GM23248 (cell line): ENCODE data around the gene ACAP3. TPM values are rescaled to one million over a fixed set of nuclear protein-coding genes. Genes with fewer than 3 reads are reported as not detected.

ENCODE experiments used
- DNase-seq: peaks from one replicate; pipeline ENCODE4 v3.0.0-alpha.2; 2015
- H2AFZ ChIP-seq: fragments of 200-600 bp; sonication (generic); 2 replicates; pipeline ENCODE4 v1.6.1; 2016; ENCODE audit warnings: antibody characterized with exemption
- H3F3A ChIP-seq: fragments of 200-600 bp; sonication (generic); 2 replicates; pipeline ENCODE4 v1.6.1; 2016; ENCODE audit warnings: mild to moderate bottlenecking, antibody characterized with exemption, mixed run types; ENCODE audit not compliant: insufficient read depth
- H3K27ac ChIP-seq: fragments of 200-600 bp; sonication (generic); 2 replicates; pipeline ENCODE4 v1.5.1; 2016; ENCODE audit warnings: mild to moderate bottlenecking
- H3K27me3 ChIP-seq: fragments of 200-600 bp; sonication (generic); replicated peaks from 2 replicates; pipeline ENCODE4 v1.6.1; 2016; ENCODE audit warnings: mild to moderate bottlenecking; ENCODE audit not compliant: insufficient read depth
- H3K36me3 ChIP-seq: fragments of 200-600 bp; sonication (generic); 2 replicates; pipeline ENCODE4 v1.6.1; 2016; ENCODE audit warnings: low read depth, mild to moderate bottlenecking
- H3K4me1 ChIP-seq: fragments of 200-600 bp; sonication (generic); 2 replicates; pipeline ENCODE4 v1.6.1; 2016; ENCODE audit warnings: mild to moderate bottlenecking; ENCODE audit not compliant: insufficient read depth
- H3K4me2 ChIP-seq: fragments of 200-600 bp; sonication (generic); one replicate; pipeline ENCODE4 v1.6.1; 2016; ENCODE audit warnings: mild to moderate bottlenecking; ENCODE audit not compliant: unreplicated experiment
- H3K4me3 ChIP-seq: fragments of 200-600 bp; sonication (generic); 2 replicates; pipeline ENCODE4 v1.5.1; 2016; ENCODE audit warnings: mild to moderate bottlenecking
- H3K79me2 ChIP-seq: fragments of 200-600 bp; sonication (generic); 2 replicates; pipeline ENCODE4 v1.6.1; 2016; ENCODE audit warnings: mild to moderate bottlenecking; ENCODE audit not compliant: insufficient read depth
- H3K9ac ChIP-seq: fragments of 200-600 bp; sonication (generic); 2 replicates; pipeline ENCODE4 v1.6.1; 2016; ENCODE audit warnings: mild to moderate bottlenecking
- H3K9me2 ChIP-seq: fragments of 200-600 bp; sonication (generic); 2 replicates; pipeline ENCODE4 v1.6.1; 2016; ENCODE audit warnings: mixed run types, mild to moderate bottlenecking, moderate library complexity; ENCODE audit not compliant: insufficient read depth
- H3K9me3 ChIP-seq: fragments of 200-600 bp; sonication (generic); one replicate; pipeline ENCODE4 v1.6.1; 2017; ENCODE audit warnings: low read depth
- H4K20me1 ChIP-seq: fragments of 200-600 bp; sonication (generic); 2 replicates; pipeline ENCODE4 v1.6.0; 2016; ENCODE audit not compliant: insufficient read depth
- EZH2 ChIP-seq: fragments of 200-600 bp; sonication (generic); IDR thresholded peaks from 2 replicates; pipeline ENCODE4 v1.6.1; 2018; ENCODE audit warnings: antibody characterized with exemption, mild to moderate bottlenecking; ENCODE audit not compliant: insufficient read depth, poor library complexity, severe bottlenecking
- EZH2phosphoT487 ChIP-seq: fragments of 200-600 bp; sonication (generic); IDR thresholded peaks from 2 replicates; pipeline ENCODE4 v1.6.1; 2018; ENCODE audit warnings: antibody characterized with exemption, moderate library complexity, mild to moderate bottlenecking, low read depth; ENCODE audit not compliant: insufficient read depth
- WGBS, 2 experiments: methylation state at CpG; one replicate each; pipeline ENCODE4 v1.1.6; 2015 to 2017; ENCODE audit warnings: low lambda C conversion rate in 2 of 2, low coverage in 1 of 2; ENCODE audit errors: missing lambda C conversion rate in 2 of 2; 5-methylcytosine and 5-hydroxymethylcytosine counted together
- in situ Hi-C: fragments of 300-500 bp; cut with MboI; formaldehyde crosslinking; loops from 2 replicates; pipeline ENCODE4 v1.15.0; 2020
- polyA plus RNA-seq: library from polyadenylated mRNA; unstranded; fragments of >200 nt; fragmentation: Nextera tagmentation; extraction: Ambion mirVana; gene quantifications from 2 replicates; pipeline ENCODE4 v1.2.1, GENCODE V29; 2016
- total RNA-seq: library from RNA; depleted of rRNA; stranded (reverse); fragments of >200 nt; shearing (Covaris generic); gene quantifications from 2 replicates; pipeline ENCODE4 v1.2.3, GENCODE V29; 2014

Gene ACAP3
- total and polyA plus RNA-seq, 2 experiments from 2014 or later: 11.8 to 68.0 TPM

DNA sequence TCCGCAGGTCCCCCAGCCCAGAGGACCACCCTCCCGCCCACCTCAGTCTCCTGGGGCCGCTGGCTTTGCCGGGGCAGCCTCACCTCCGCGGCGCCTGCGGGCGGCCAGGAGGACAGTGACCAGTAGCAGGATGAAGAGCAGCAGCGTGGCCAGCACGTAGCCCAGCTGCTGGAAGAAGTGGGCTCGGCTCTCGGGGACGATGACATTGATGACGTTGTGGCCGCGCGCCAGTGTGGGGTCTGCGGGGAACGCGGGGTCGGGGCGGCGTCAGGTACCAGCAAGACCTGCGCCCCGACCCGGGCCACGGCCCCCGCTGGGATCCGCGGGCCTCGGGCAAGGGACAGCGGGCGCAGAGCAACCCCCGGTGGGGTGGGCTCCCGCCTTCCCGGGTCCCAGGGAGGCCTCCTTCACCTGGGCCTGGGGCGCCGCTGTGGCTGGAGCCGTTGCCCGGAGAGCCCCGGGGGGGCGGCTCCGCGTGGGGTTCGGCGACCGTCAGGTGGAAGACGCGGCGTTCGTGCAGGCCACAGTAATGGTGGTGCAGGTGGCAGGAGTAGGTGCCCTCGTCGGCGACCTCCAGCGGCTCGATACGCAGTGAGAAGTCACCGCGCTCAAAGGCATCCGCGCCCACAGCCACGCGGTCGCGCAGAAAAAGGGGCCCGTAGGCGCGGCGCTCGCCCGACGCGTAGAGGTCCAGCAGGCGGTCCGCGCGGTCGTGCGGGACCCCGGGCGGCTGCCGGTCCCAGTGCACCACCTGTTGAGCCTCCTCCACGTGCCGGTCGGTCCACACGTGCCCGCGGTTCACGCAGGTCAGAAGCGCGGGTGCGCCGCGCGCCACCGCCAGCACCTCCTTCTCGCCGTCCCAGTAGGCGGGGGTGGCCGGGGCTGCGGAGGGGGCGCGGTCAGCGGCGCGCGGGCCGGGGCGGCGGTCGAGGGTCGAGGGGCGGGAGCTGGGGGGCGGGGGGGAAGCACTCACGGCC lies 46.8 kb upstream of the ACAP3 start:
- H3K27me3 ChIP-seq: no peaks in the 10 kb centered on the region
- H3K36me3 ChIP-seq: peaks cover 6% of the 10 kb centered on the region; the same call in 1 of the 2 replicates
- H2AFZ ChIP-seq: no peak overlapping the region
- H3K9me3 ChIP-seq: no peaks in the 10 kb centered on the region
- no peak for DNase-seq
- 80 to 82% methylated on average over 77 to 110 of the region's 116 CpGs for WGBS, 2 experiments
- no peaks in the 10 kb centered on the region; the same call in 1 of the 2 replicates for H4K20me1 ChIP-seq
- H3K27ac ChIP-seq: 0 out of 2 replicates have a peak overlapping the region, but pooled peaks have one; percentile 15
- peak overlapping the region; percentile 94; the same call in 1 of the 2 replicates for H3K4me3 ChIP-seq
- no peak for TF ChIP-seq EZH2phosphoT487
- no peak for TF ChIP-seq EZH2
- peaks cover 24% of the 10 kb centered on the region for H3K4me1 ChIP-seq
- peaks cover 69% of the 10 kb centered on the region for H3K79me2 ChIP-seq
- peak overlapping the region; percentile 96 for H3K9ac ChIP-seq
- H3K9me2 ChIP-seq: no peaks in the 10 kb centered on the region
- no peak overlapping the region for H3K4me2 ChIP-seq
- H3F3A ChIP-seq: peaks cover 36% of the 10 kb centered on the region
- in situ Hi-C loops: no loop called here

DNA sequence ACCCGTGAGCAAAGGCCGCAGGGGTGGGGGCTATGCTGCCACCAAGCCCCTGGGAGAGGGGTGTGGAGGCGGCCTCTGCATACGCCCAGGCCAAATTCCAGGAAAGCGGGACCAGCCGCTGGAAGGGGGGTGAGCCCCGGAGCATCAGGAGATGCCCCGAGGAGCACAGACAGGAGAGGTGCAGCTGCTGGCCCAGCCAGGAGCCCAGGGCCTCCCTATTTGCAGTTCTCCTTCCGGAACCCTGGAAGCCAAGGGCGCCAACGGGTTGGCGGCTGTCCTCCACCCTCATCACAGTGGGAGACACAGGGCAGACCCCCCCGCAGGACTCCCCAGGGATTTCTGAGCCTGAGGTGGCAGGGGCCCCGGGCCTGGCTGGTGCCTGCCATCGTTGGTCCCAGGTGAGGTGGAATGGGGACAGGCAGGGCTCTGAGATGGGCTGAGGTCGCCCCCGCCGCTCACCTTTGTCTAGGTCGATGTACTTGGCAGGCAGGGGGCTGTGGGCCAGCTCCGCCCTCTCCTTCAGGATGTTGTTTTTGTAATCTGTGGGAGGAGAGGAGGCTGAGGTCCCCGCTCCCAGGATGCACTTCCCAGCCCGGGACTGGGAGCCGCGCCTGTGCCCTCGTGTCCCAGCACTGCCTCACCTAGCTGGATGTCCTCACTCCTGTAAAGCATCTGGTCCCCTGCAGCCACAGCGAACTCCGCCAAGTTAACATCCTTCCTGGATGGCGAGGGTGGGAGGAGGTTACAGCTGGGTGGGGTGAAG lies 45.8 kb upstream of the ACAP3 start:
- Histone ChIP-seq H3K79me2 (peaks cover 72% of the 10 kb centered on the region), H3K9me2 (no peaks in the 10 kb centered on the region), H3K4me2 (peak overlapping the region; percentile 21), H2AFZ (no peak overlapping the region), H3K27ac (0 out of 2 replicates have a peak overlapping the region, but pooled peaks have one; percentile 15), H4K20me1 (no peaks in the 10 kb centered on the region; the same call in 1 of the 2 replicates), H3K9me3 (no peaks in the 10 kb centered on the region), H3K27me3 (no peaks in the 10 kb centered on the region), H3K36me3 (peaks cover 6% of the 10 kb centered on the region; the same call in 1 of the 2 replicates), H3K9ac (peak overlapping the region; percentile 24; the same call in 1 of the 2 replicates), H3K4me3 (no peak overlapping the region), H3F3A (peaks cover 28% of the 10 kb centered on the region), H3K4me1 (peaks cover 14% of the 10 kb centered on the region; the same call in 1 of the 2 replicates)
- in situ Hi-C loops: no loop called here
- WGBS, 2 experiments: 83 to 85% methylated on average over 21 to 28 of the region's 28 CpGs
- TF ChIP-seq EZH2phosphoT487 (no peak), EZH2 (no peak)
- no peak for DNase-seq

DNA sequence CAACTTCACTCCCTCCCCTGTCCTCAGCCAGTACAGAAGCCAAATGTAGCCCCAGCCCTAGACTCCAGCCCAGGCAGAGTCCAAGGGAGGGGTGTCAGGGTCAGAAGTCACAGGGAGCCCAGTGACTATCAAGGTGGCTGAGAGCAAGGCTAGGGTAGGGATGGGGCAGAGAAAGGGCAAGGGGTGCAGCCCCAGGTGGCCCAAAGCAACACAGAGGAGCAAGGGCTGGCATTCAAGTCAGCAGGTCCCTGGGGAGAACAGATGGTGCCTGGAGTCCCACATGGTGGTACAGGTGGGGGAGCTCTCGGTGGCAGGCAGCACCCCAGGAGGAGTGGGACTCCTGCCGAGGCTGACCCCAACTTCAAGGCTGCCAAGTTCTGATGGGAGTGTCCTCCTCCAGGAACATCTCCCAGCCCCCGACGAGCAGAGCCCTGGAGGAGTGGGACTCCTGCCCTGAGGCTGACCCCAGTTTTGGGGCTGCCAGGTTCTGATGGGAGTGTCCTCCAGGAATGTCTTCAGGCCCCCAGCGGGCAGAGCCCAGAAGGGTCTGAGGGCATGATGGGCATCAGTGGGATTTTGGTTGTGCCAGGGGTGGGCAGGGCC lies 45.2 kb upstream of the ACAP3 start:
- Histone ChIP-seq H3K9me2 (no peaks in the 10 kb centered on the region), H3K27ac (peak overlapping the region; percentile 59), H3F3A (peaks cover 28% of the 10 kb centered on the region), H3K4me2 (peak overlapping the region; percentile 29), H3K27me3 (no peaks in the 10 kb centered on the region), H3K4me1 (peaks cover 13% of the 10 kb centered on the region; the same call in 1 of the 2 replicates), H3K79me2 (peaks cover 75% of the 10 kb centered on the region), H3K9me3 (no peaks in the 10 kb centered on the region), H4K20me1 (no peaks in the 10 kb centered on the region; the same call in 1 of the 2 replicates), H3K36me3 (peaks cover 6% of the 10 kb centered on the region; the same call in 1 of the 2 replicates), H2AFZ (no peak overlapping the region), H3K9ac (0 out of 2 replicates have a peak overlapping the region, but pooled peaks have one; percentile 24), H3K4me3 (no peak overlapping the region)
- no peak for TF ChIP-seq EZH2phosphoT487
- no peak for TF ChIP-seq EZH2
- WGBS, 2 experiments: 33 to 44% methylated on average over 4 to 5 of the region's 5 CpGs
- in situ Hi-C loops: no loop called here
- no peak for DNase-seq
